Measurements from ENCODE around the gene TSPOAP1. TPM values are rescaled to one million over a fixed set of nuclear protein-coding genes. Genes with fewer than 3 reads are reported as not detected.

TSPOAP1 gene
- total and polyA plus RNA-seq, 10 of the 15 experiments (the other 5 are each of a cell fraction or from before 2014, with no cell fraction given): 0.58 to 16.4 (median 4.2) TPM; not detected in 1

- TF ChIP-seq NRF1 (conservative IDR thresholded peaks at IDR 0.05; ENCODE audit: low read depth, low read length) (no peak), REST (IDR thresholded peaks at IDR 0.05; ENCODE audit: low read depth, low read length) (no peak), TAF1 (IDR thresholded peaks at IDR 0.05; ENCODE audit: borderline replicate concordance, low read depth, low read length) (no peak)
Measured at GRCh38 chr17:58272367-58273280, 56.0 kb downstream of the TSPOAP1 start (continued).

- POLR2A ChIA-PET: no interaction called here
- SMC1A ChIA-PET (ENCODE audit: uncharacterized antibody, unreplicated experiment): no interaction called here
- H3K27ac ChIP-seq (ENCODE audit: control insufficient read depth, insufficient read depth): no peak overlapping the region
- H3K9ac ChIP-seq (ENCODE audit: control insufficient read depth, insufficient read depth, low read length): no peak overlapping the region
- DNase-seq (ENCODE audit: low read depth, low spot score) (no peak), FAIRE-seq (no peak), ATAC-seq (no peak)
- RAD21 ChIA-PET (ENCODE audit: unreplicated experiment): no interaction called here
- intact Hi-C loops (cut with micrococcal nuclease; ENCODE audit: unreplicated experiment) (no loop called here), in situ Hi-C loops (cut with MboI) (no loop called here)
- H3K27me3 ChIP-seq (replicated peaks in 1 of 2; ENCODE audit: control insufficient read depth in 2 of 2, insufficient read depth in 2 of 2, low read length in 1 of 2): no peaks in the 10 kb centered on the region; a peak in 1 of 4 replicates
- no peak overlapping the region for H3K4me3 ChIP-seq
- no peaks in the 10 kb centered on the region for H3K9me3 ChIP-seq (replicated peaks; ENCODE audit: control insufficient read depth, insufficient read depth, low read length)
- H3K36me3 ChIP-seq (ENCODE audit: control insufficient read depth in 2 of 2, insufficient read depth in 2 of 2, low read length in 1 of 2): no peaks in the 10 kb centered on the region
- H2AFZ ChIP-seq (ENCODE audit: control insufficient read depth, low read depth, low read length): no peak overlapping the region
- no peak overlapping the region for H3K4me2 ChIP-seq (ENCODE audit: control insufficient read depth, insufficient read depth)
- CTCF ChIA-PET: interaction anchor here (1.6 kb wide), 1 partner anchor 33 kb away, joined by 4 read pairs; no protein-coding TSS in a partner anchor
- no TSS peak for BruUV-seq (replicated peaks)
- WGBS (ENCODE audit: insufficient coverage, insufficient replicate concordance, low lambda C conversion rate, missing lambda C conversion rate): 61% methylated on average over 21 of the region's 21 CpGs
- no peaks in the 10 kb centered on the region for H3K79me2 ChIP-seq (ENCODE audit: control insufficient read depth, insufficient read depth, low read length)
- H4K20me1 ChIP-seq (ENCODE audit: control insufficient read depth, insufficient read depth): no peaks in the 10 kb centered on the region
- H3K4me1 ChIP-seq (ENCODE audit: control insufficient read depth, insufficient read depth, low read length): no peaks in the 10 kb centered on the region; the same call in 1 of the 2 replicates
- TF ChIP-seq SUPT20H (IDR thresholded peaks at IDR 0.05; ENCODE audit: borderline replicate concordance, control insufficient read depth, low read depth, low read length) (no peak), BCLAF1 (IDR thresholded peaks at IDR 0.05) (no peak), ZNF217 (IDR thresholded peaks at IDR 0.05) (no peak), USF2 (IDR thresholded peaks at IDR 0.05; ENCODE audit: borderline replicate concordance, low read depth, low read length) (no peak), EP300 (IDR thresholded peaks at IDR 0.05; ENCODE audit: borderline replicate concordance in 1 of 2, control insufficient read depth in 1 of 2, low read depth in 2 of 2, low read length in 2 of 2) (no peak), CREM (IDR thresholded peaks at IDR 0.05; ENCODE audit: low read depth) (no peak), ZSCAN29 (IDR thresholded peaks at IDR 0.05) (no peak), MAX (IDR thresholded peaks at IDR 0.05; ENCODE audit: low read depth, low read length) (no peak), IRF4 (IDR thresholded peaks at IDR 0.05; ENCODE audit: low read depth, low read length) (no peak)
Measured at GRCh38 chr17:58271216-58271931, 57.2 kb downstream of the TSPOAP1 start.

All from GM12878 (cell line).